Measurements from ENCODE around the gene SPTBN2. TPM values are rescaled to one million over a fixed set of nuclear protein-coding genes. Genes with fewer than 3 reads are reported as not detected.
A peak's percentile ranks its signal among the peaks of the same experiment; 100 is the strongest.

The SPTBN2 gene
- polyA plus RNA-seq, 1 donor from 2014 or later: not detected

GRCh38 chr11:66700742-66701141, 28.3 kb downstream of the SPTBN2 start:
- Mint-ChIP-seq H3K36me3 (peaks cover 2% of the 10 kb centered on the region), H3K4me3 (no peak overlapping the region), H3K4me1 (no peaks in the 10 kb centered on the region), H3K27ac (no peak overlapping the region), H3K9me3 (peaks cover 0 to 2% (median 0%) of the 10 kb centered on the region in 3 donors), H3K27me3 (no peaks in the 10 kb centered on the region)

- H3K4me1 Mint-ChIP-seq: no peaks in the 10 kb centered on the region
- no peak overlapping the region for H3K4me3 Mint-ChIP-seq
- no peaks in the 10 kb centered on the region for H3K27me3 Mint-ChIP-seq
- H3K36me3 Mint-ChIP-seq: peaks cover 2% of the 10 kb centered on the region
- no peak overlapping the region for H3K27ac Mint-ChIP-seq
- H3K9me3 Mint-ChIP-seq: peaks cover 0 to 2% (median 0%) of the 10 kb centered on the region in 3 donors
Observed at GRCh38 chr11:66700337-66700736, 28.7 kb downstream of the SPTBN2 start.

GRCh38 chr11:66698491-66698890, 30.5 kb downstream of the SPTBN2 start:
- Mint-ChIP-seq H3K4me1 (peaks cover 0 to 4% (median 0%) of the 10 kb centered on the region in 3 donors), H3K9me3 (peaks cover 0 to 2% (median 0%) of the 10 kb centered on the region in 3 donors), H3K27ac (no peak overlapping the region), H3K4me3 (peak overlapping the region in 1 of 4 donors; percentile 78), H3K27me3 (no peaks in the 10 kb centered on the region), H3K36me3 (peaks cover 2% of the 10 kb centered on the region)

GRCh38 chr11:66697988-66698387, 31.0 kb downstream of the SPTBN2 start:
- Mint-ChIP-seq H3K4me3 (no peak overlapping the region), H3K9me3 (peaks cover 0 to 2% (median 0%) of the 10 kb centered on the region in 3 donors), H3K36me3 (peaks cover 2% of the 10 kb centered on the region), H3K4me1 (peaks cover 0 to 4% (median 0%) of the 10 kb centered on the region in 3 donors), H3K27ac (no peak overlapping the region), H3K27me3 (no peaks in the 10 kb centered on the region)

GRCh38 chr11:66696146-66696545, 32.9 kb downstream of the SPTBN2 start:
- Mint-ChIP-seq H3K4me3 (no peak overlapping the region), H3K4me1 (peaks cover 0 to 4% (median 0%) of the 10 kb centered on the region in 3 donors), H3K27ac (no peak overlapping the region), H3K9me3 (peaks cover 0 to 2% (median 0%) of the 10 kb centered on the region in 3 donors), H3K36me3 (peaks cover 2% of the 10 kb centered on the region), H3K27me3 (no peaks in the 10 kb centered on the region)

- H3K27ac Mint-ChIP-seq: peak overlapping the region in 2 of 3 donors; percentile 8 to 35
- H3K4me3 Mint-ChIP-seq: no peak overlapping the region
- H3K4me1 Mint-ChIP-seq: peaks cover 0 to 4% (median 0%) of the 10 kb centered on the region in 3 donors
- H3K9me3 Mint-ChIP-seq: no peaks in the 10 kb centered on the region
- peaks cover 2% of the 10 kb centered on the region for H3K36me3 Mint-ChIP-seq
- H3K27me3 Mint-ChIP-seq: no peaks in the 10 kb centered on the region
Observed at GRCh38 chr11:66694732-66695207, 34.2 kb downstream of the SPTBN2 start.

GRCh38 chr11:66694056-66694410, 35.0 kb downstream of the SPTBN2 start:
- peaks cover 0 to 4% (median 0%) of the 10 kb centered on the region in 3 donors for H3K4me1 Mint-ChIP-seq
- H3K9me3 Mint-ChIP-seq: no peaks in the 10 kb centered on the region
- H3K4me3 Mint-ChIP-seq: no peak overlapping the region
- H3K27ac Mint-ChIP-seq: peak overlapping the region in 1 of 3 donors; percentile 35
- H3K27me3 Mint-ChIP-seq: no peaks in the 10 kb centered on the region
- H3K36me3 Mint-ChIP-seq: peaks cover 2% of the 10 kb centered on the region

GRCh38 chr11:66693356-66694055, 35.5 kb downstream of the SPTBN2 start:
- no peaks in the 10 kb centered on the region for H3K27me3 Mint-ChIP-seq
- H3K36me3 Mint-ChIP-seq: peaks cover 1% of the 10 kb centered on the region
- no peak overlapping the region for H3K4me3 Mint-ChIP-seq
- peaks cover 0 to 4% (median 0%) of the 10 kb centered on the region in 3 donors for H3K4me1 Mint-ChIP-seq
- H3K27ac Mint-ChIP-seq: no peak overlapping the region
- no peaks in the 10 kb centered on the region for H3K9me3 Mint-ChIP-seq

GRCh38 chr11:66692871-66693331, 36.1 kb downstream of the SPTBN2 start:
- peaks cover 0 to 4% (median 0%) of the 10 kb centered on the region in 3 donors for H3K4me1 Mint-ChIP-seq
- no peaks in the 10 kb centered on the region for H3K36me3 Mint-ChIP-seq
- H3K9me3 Mint-ChIP-seq: no peaks in the 10 kb centered on the region
- H3K27ac Mint-ChIP-seq: no peak overlapping the region
- no peak overlapping the region for H3K4me3 Mint-ChIP-seq
- no peaks in the 10 kb centered on the region for H3K27me3 Mint-ChIP-seq

- Mint-ChIP-seq H3K27ac (no peak overlapping the region), H3K27me3 (no peaks in the 10 kb centered on the region), H3K4me1 (peaks cover 0 to 4% (median 0%) of the 10 kb centered on the region in 3 donors), H3K4me3 (peak overlapping the region in 1 of 4 donors; percentile 28), H3K9me3 (no peaks in the 10 kb centered on the region), H3K36me3 (no peaks in the 10 kb centered on the region)
Observed at GRCh38 chr11:66692446-66692845, 36.6 kb downstream of the SPTBN2 start.

GRCh38 chr11:66691311-66691980, 37.6 kb downstream of the SPTBN2 start:
- H3K4me1 Mint-ChIP-seq: peaks cover 0 to 4% (median 0%) of the 10 kb centered on the region in 3 donors
- no peaks in the 10 kb centered on the region for H3K27me3 Mint-ChIP-seq
- no peak overlapping the region for H3K4me3 Mint-ChIP-seq
- H3K9me3 Mint-ChIP-seq: no peaks in the 10 kb centered on the region
- H3K36me3 Mint-ChIP-seq: no peaks in the 10 kb centered on the region
- no peak overlapping the region for H3K27ac Mint-ChIP-seq

- Mint-ChIP-seq H3K4me3 (no peak overlapping the region), H3K4me1 (peaks cover 0 to 4% (median 0%) of the 10 kb centered on the region in 3 donors)
Observed at GRCh38 chr11:66689661-66690590, 39.1 kb downstream of the SPTBN2 start.

GRCh38 chr11:66688561-66689534, 40.2 kb downstream of the SPTBN2 start:
- Mint-ChIP-seq H3K4me3 (no peak overlapping the region), H3K27me3 (no peaks in the 10 kb centered on the region), H3K4me1 (no peaks in the 10 kb centered on the region), H3K27ac (no peak overlapping the region), H3K9me3 (no peaks in the 10 kb centered on the region), H3K36me3 (no peaks in the 10 kb centered on the region)

More at GRCh38 chr11:66689661-66690590, 39.1 kb downstream of the SPTBN2 start:
- H3K36me3 Mint-ChIP-seq: no peaks in the 10 kb centered on the region
- H3K9me3 Mint-ChIP-seq: no peaks in the 10 kb centered on the region
- H3K27me3 Mint-ChIP-seq: no peaks in the 10 kb centered on the region
- H3K27ac Mint-ChIP-seq: no peak overlapping the region
